Testis (tissue), 3 donors: ENCODE results near the gene LINC00305. TPM values are rescaled to one million over a fixed set of nuclear protein-coding genes. Genes with fewer than 3 reads are reported as not detected.

Source experiments
- DNase-seq: peaks from one replicate; pipeline ENCODE4 v3.0.0-alpha.2; 2019
- H3K27ac ChIP-seq, 2 donors: fragments of 200-600 bp; sonication (generic); one replicate each; pipeline ENCODE4 v1.5.1; 2019
- H3K27me3 ChIP-seq: fragments of 200-600 bp; sonication (generic); one replicate; pipeline ENCODE4 v1.5.1; 2019
- H3K36me3 ChIP-seq: fragments of 200-600 bp; sonication (generic); one replicate; pipeline ENCODE4 v1.5.1; 2017; ENCODE audit warnings: low read depth; ENCODE audit errors: missing control alignments
- H3K4me1 ChIP-seq: fragments of 200-600 bp; sonication (generic); one replicate; pipeline ENCODE4 v1.5.1; 2019
- H3K4me3 ChIP-seq, 2 donors: fragments of 200-600 bp; sonication (generic); one replicate each; pipeline ENCODE4 v1.5.1; 2017 to 2019
- H3K9me3 ChIP-seq: fragments of 200-600 bp; sonication (generic); one replicate; pipeline ENCODE4 v1.5.1; 2017
- CTCF ChIP-seq, 3 experiments: fragments of 450-650 bp in 2 of 3; fragments of 200-600 bp in 1 of 3; sonication (generic) in 1 of 3; IDR thresholded peaks; one replicate each; pipeline ENCODE4 v1.5.1; 2016 to 2019; ENCODE audit warnings: antibody characterized with exemption in 3 of 3, mild to moderate bottlenecking in 2 of 3, moderate library complexity in 1 of 3
- POLR2A ChIP-seq: fragments of 450-650 bp; IDR thresholded peaks from one replicate; pipeline ENCODE4 v1.6.1; 2017; ENCODE audit warnings: antibody characterized with exemption, mild to moderate bottlenecking, moderate library complexity
- WGBS, 2 donors: methylation state at CpG; one replicate each; pipeline ENCODE4 v1.1.5; 2018; 5-methylcytosine and 5-hydroxymethylcytosine counted together
- intact Hi-C: fragments of 100-400 bp; cut with DNase I; formaldehyde crosslinking; loops from one replicate; pipeline ENCODE4 v1.15.1; 2023; ENCODE audit warnings: low total_unique reads
- polyA plus RNA-seq: library from polyadenylated mRNA; stranded (reverse); fragments of 350-450 nt; fragmentation: Illumina TruSeq; extraction: RNeasy Lipid Tissue Mini Kit (QIAGEN cat#74804); gene quantifications from one replicate; pipeline ENCODE4 v1.2.3, GENCODE V29; 2014; ENCODE audit warnings: low read depth, low replicate concordance; ENCODE audit not compliant: insufficient read depth
- total RNA-seq, 2 donors: library from RNA; depleted of rRNA; stranded (reverse); fragments of >200 nt; gene quantifications; one replicate each; pipeline ENCODE4 v1.2.3, GENCODE V29; 2016

Gene LINC00305
- total and polyA plus RNA-seq, 3 donors from 2014 or later: 13.2 TPM; not detected in 2

- DNase-seq: no peak
- H3K4me3 ChIP-seq: no peak overlapping the region
- intact Hi-C loops: no loop called here
Measured at GRCh38 chr18:64167408-64167925, 18.6 kb upstream of the LINC00305 start.

GRCh38 chr18:64165906-64166305 is 17.0 kb upstream of the LINC00305 start:
- no peak for DNase-seq
- H3K9me3 ChIP-seq: no peaks in the 10 kb centered on the region
- no peak overlapping the region for H3K4me3 ChIP-seq
- 61 to 63% methylated on average over 2 of the region's 2 CpGs for WGBS, 2 donors
- TF ChIP-seq CTCF (IDR thresholded peaks at IDR 0.05): no peak
- no peak for TF ChIP-seq POLR2A
- H3K4me1 ChIP-seq: no peaks in the 10 kb centered on the region
- H3K27me3 ChIP-seq: no peaks in the 10 kb centered on the region
- intact Hi-C loops: no loop called here
- no peak overlapping the region for H3K27ac ChIP-seq
- no peaks in the 10 kb centered on the region for H3K36me3 ChIP-seq

More at GRCh38 chr18:64167408-64167925, 18.6 kb upstream of the LINC00305 start:
- Histone ChIP-seq H3K4me1 (no peaks in the 10 kb centered on the region), H3K36me3 (no peaks in the 10 kb centered on the region), H3K27me3 (no peaks in the 10 kb centered on the region), H3K9me3 (no peaks in the 10 kb centered on the region), H3K27ac (no peak overlapping the region)
- TF ChIP-seq POLR2A (no peak), CTCF (IDR thresholded peaks at IDR 0.05) (no peak)

GRCh38 chr18:64164883-64165282 is 16.0 kb upstream of the LINC00305 start:
- H3K4me1 ChIP-seq: no peaks in the 10 kb centered on the region
- H3K27ac ChIP-seq: no peak overlapping the region
- WGBS, 2 donors: 77 to 90% methylated on average over 4 of the region's 4 CpGs
- intact Hi-C loops: no loop called here
- H3K36me3 ChIP-seq: no peaks in the 10 kb centered on the region
- TF ChIP-seq POLR2A: no peak
- TF ChIP-seq CTCF (IDR thresholded peaks at IDR 0.05): no peak
- no peaks in the 10 kb centered on the region for H3K9me3 ChIP-seq
- no peak for DNase-seq
- no peaks in the 10 kb centered on the region for H3K27me3 ChIP-seq
- no peak overlapping the region for H3K4me3 ChIP-seq

GRCh38 chr18:64149916-64150438 is 1.1 kb upstream of the LINC00305 start:
- H3K9me3 ChIP-seq: no peaks in the 10 kb centered on the region
- 85 to 89% methylated on average over 11 of the region's 11 CpGs for WGBS, 2 donors
- DNase-seq: no peak
- no peaks in the 10 kb centered on the region for H3K4me1 ChIP-seq
- intact Hi-C loops: no loop called here
- H3K27me3 ChIP-seq: no peaks in the 10 kb centered on the region
- H3K36me3 ChIP-seq: no peaks in the 10 kb centered on the region
- H3K4me3 ChIP-seq: no peak overlapping the region
- TF ChIP-seq POLR2A (no peak), CTCF (IDR thresholded peaks at IDR 0.05) (no peak)
- H3K27ac ChIP-seq: no peak overlapping the region

GRCh38 chr18:64142904-64143303 is 6.0 kb downstream of the LINC00305 start:
- no peak overlapping the region for H3K4me3 ChIP-seq
- H3K27me3 ChIP-seq: no peaks in the 10 kb centered on the region
- no peaks in the 10 kb centered on the region for H3K4me1 ChIP-seq
- H3K36me3 ChIP-seq: no peaks in the 10 kb centered on the region
- no peak overlapping the region for H3K27ac ChIP-seq
- no peak for DNase-seq
- no peaks in the 10 kb centered on the region for H3K9me3 ChIP-seq
- TF ChIP-seq CTCF (IDR thresholded peaks at IDR 0.05) (no peak), POLR2A (no peak)
- WGBS, 2 donors: 76 to 93% methylated on average over 1 of the region's 1 CpG
- intact Hi-C loops: no loop called here
